Activated T-helper 1 cell treated with anti-CD3 and anti-CD28 coated beads, Interleukin-12 subunit alpha, Interleukin-12 subunit beta, Interleukin-2, Interleukin-4 antibody, amounts not matched to agents 30 ng/mL and 10 ng/mL and 1 ng/mL, durations not matched to agents 14 hours and 24 hours and 36 hours (primary cell): ENCODE results near the gene RFTN2. TPM values are rescaled to one million over a fixed set of nuclear protein-coding genes. Genes with fewer than 3 reads are reported as not detected.
"Not testable (repeated sequence)": the region's sequence is repeated elsewhere in the genome, so short reads cannot be mapped to it uniquely, and the experiment has no call there.

Experiments used
- DNase-seq: peaks from one replicate; pipeline ENCODE4 v3.0.0; 2021; ENCODE audit warnings: low spot score
- H3K27ac Mint-ChIP-seq: one replicate; pipeline ENCODE4 v1.8.0; 2021; ENCODE audit warnings: mild to moderate bottlenecking, mixed read lengths
- H3K27me3 Mint-ChIP-seq: one replicate; pipeline ENCODE4 v1.8.0; 2022; ENCODE audit warnings: mild to moderate bottlenecking, moderate library complexity, mixed read lengths; ENCODE audit not compliant: insufficient read depth
- H3K36me3 Mint-ChIP-seq: one replicate; pipeline ENCODE4 v1.8.0; 2021; ENCODE audit warnings: low read depth, mixed read lengths
- H3K4me1 Mint-ChIP-seq: one replicate; pipeline ENCODE4 v1.8.0; 2021; ENCODE audit warnings: low read depth, mixed read lengths
- H3K4me3 Mint-ChIP-seq: one replicate; pipeline ENCODE4 v1.8.0; 2021; ENCODE audit warnings: mild to moderate bottlenecking, moderate library complexity, mixed read lengths
- H3K9me3 Mint-ChIP-seq: one replicate; pipeline ENCODE4 v1.8.0; 2021; ENCODE audit warnings: mixed read lengths
- intact Hi-C: fragments of 100-400 bp; cut with micrococcal nuclease; formaldehyde crosslinking; loops from one replicate; pipeline ENCODE4 v1.15.1; 2024
- total RNA-seq: library from RNA; stranded (reverse); gene quantifications from 2 replicates; pipeline ENCODE4 v1.2.3, GENCODE V29; 2022

Gene RFTN2
- total RNA-seq, 1 donor from 2014 or later = not detected

DNA sequence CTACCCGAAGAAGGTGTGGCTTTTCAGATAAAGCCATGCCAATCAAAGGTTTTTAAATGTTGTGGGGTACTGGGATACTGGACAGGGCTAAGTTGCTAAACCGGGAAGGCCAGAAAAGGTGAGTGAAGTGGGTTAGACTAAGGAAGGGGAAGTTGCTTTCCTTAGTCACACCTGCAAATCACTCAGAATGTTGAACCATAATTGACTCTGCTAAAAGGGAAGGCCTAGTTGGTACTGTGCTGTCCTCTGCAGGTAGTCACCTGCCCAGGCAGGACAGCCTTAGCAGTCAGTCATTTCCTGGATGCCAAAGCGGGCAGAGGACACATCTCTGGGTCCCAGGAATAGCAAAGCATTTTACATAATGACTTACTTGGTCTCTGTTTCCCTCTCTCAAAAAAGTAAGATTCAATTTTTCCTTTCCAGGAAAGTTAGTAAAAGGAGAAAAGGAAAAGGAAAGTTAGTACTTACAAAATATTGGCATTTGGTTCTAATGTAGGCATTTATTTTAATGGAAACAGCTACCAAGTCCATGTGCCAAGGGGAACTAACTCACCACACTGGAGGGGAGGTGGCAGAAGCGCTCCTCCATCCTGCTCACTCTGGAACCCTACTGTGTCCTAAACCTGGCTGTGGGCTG lies 60.3 kb downstream of the RFTN2 start:
- intact Hi-C loops = no loop called here
- Mint-ChIP-seq H3K4me3 (no peak overlapping the region), H3K27ac (no peak overlapping the region), H3K9me3 (no peaks in the 10 kb centered on the region), H3K4me1 (peaks cover 7% of the 10 kb centered on the region), H3K36me3 (no peaks in the 10 kb centered on the region), H3K27me3 (peaks cover 8% of the 10 kb centered on the region)
- DNase-seq = no peak

DNA sequence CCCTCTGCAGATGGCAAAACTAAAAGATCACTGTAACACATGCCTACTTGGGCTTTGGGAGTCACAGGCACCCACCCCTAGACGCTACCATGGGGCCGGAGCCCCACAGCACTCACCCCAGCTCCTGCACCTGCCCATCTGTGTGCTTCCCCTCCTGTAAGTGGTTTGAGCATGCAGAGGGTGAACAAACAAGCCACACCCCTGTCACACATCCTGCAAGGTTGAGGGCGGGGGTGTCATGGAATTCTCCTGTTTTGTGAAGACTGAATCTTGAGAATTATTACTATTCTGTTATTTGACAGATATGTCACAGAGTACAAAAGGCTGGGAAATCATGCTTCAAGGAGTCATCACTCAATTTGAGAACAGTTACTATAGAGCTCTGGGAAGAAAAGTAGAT lies 60.9 kb downstream of the RFTN2 start:
- Mint-ChIP-seq H3K9me3 (no peaks in the 10 kb centered on the region), H3K27ac (no peak overlapping the region), H3K4me1 (peaks cover 7% of the 10 kb centered on the region), H3K4me3 (no peak overlapping the region), H3K36me3 (no peaks in the 10 kb centered on the region), H3K27me3 (peaks cover 8% of the 10 kb centered on the region)
- intact Hi-C loops = no loop called here
- no peak for DNase-seq

DNA sequence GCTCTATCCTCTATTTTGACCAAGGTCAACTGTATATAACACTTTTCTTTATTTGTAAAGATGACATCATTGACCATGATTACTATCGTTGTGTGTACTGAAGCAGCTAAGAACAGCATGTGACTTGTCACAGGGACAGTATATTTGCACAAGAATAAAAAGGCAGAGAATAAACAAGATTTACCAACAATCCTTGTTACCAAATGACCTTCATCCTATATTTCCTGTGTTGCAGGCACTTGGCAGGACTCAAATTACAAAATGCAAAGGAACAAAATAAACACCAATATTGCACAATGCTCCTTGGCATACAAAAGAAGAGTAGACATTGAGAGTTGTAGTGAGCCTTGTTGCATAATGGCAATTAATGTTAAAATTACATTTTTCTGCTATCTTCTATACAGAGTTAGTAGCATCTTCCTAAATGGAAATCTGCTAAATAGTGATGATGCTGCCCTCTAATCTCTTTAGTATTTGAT lies 61.8 kb downstream of the RFTN2 start:
- Mint-ChIP-seq H3K9me3 (peaks cover 3% of the 10 kb centered on the region), H3K4me1 (peaks cover 7% of the 10 kb centered on the region), H3K27ac (no peak overlapping the region), H3K27me3 (peaks cover 8% of the 10 kb centered on the region), H3K36me3 (no peaks in the 10 kb centered on the region), H3K4me3 (no peak overlapping the region)
- intact Hi-C loops = no loop called here
- DNase-seq = no peak

DNA sequence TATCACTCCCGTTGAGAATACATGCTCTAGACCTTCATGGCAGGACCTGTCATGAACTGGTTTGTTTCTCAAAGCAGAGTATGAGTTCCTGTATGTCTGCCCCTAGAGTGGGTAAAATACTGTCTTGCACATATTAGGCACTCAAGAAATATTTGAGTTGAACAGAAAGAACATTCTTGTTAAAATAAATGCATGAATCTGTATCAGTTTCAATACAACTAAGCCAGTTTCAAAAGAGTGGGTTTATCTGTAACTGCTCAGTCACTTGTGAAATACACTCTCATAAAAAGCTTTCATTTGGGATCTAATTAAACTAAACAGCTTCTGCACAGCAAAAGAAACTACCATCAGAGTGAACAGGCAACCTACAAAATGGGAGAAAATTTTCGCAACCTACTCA lies 69.2 kb downstream of the RFTN2 start:
- Mint-ChIP-seq H3K4me3 (no peak overlapping the region), H3K27ac (no peak overlapping the region), H3K27me3 (peaks cover 6% of the 10 kb centered on the region), H3K4me1 (no peaks in the 10 kb centered on the region), H3K9me3 (peaks cover 3% of the 10 kb centered on the region), H3K36me3 (no peaks in the 10 kb centered on the region)
- intact Hi-C loops = no loop called here
- DNase-seq = no peak

DNA sequence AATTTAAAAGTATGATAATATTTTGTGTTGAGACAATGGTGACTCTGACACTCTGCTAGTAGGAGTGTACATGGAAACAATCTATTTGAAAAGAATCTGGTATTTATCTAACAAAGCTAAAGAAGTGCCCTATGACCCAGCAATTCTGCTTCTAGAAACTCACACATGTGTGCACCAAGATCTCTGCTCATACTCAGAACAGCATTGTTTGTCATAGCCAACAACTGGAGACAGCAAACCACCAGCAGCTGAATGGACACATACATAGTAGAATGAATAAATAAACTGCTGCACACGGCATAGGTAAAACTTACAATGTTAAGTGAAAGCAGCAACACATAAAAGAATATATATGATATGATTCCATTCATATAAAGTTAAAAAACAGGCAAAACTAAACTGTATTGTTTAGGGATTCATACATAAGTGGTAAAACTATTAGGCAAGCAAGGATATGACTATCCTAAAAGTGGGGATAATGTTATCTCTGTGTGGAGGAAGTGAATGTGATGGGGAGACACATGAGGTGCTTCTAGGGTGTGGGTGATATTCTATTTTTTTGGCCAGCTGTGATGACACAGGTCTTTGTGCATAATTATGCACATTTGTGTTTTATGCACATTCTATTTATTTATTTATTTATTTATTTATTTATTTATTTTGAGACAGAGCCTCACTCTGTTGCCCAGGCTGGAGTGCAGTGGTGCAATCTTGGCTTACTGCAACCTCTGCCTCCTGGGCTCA lies 71.1 kb downstream of the RFTN2 start:
- Mint-ChIP-seq H3K4me1 (no peaks in the 10 kb centered on the region), H3K4me3 (no peak overlapping the region), H3K9me3 (peaks cover 3% of the 10 kb centered on the region), H3K36me3 (no peaks in the 10 kb centered on the region), H3K27ac (no peak overlapping the region), H3K27me3 (peaks cover 12% of the 10 kb centered on the region)
- intact Hi-C loops = no loop called here
- DNase-seq = no peak

DNA sequence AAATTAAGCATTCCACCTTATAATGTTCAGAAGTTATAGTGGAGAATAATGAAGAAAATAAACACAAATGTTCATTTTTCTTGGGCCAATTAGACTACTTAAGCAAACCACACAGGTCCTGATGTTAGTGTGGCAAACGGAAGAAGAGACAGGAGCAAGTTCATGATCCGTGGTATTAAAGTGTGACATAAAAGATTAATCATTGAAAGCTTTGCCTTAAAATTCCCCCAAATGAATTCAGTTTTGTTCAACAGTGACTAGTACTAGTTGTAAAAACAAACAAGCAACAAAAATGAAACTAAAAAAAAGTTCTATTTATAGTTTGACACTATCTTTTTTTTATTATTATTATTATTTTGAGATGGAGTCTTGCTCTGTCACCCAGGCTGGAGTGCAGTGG lies 73.7 kb downstream of the RFTN2 start:
- H3K4me3 Mint-ChIP-seq = no peak overlapping the region
- H3K9me3 Mint-ChIP-seq = no peaks in the 10 kb centered on the region
- no peaks in the 10 kb centered on the region for H3K36me3 Mint-ChIP-seq
- no peak for DNase-seq
- no peaks in the 10 kb centered on the region for H3K4me1 Mint-ChIP-seq
- no peak overlapping the region for H3K27ac Mint-ChIP-seq
- H3K27me3 Mint-ChIP-seq = peaks cover 24% of the 10 kb centered on the region
- intact Hi-C loops = no loop called here

DNA sequence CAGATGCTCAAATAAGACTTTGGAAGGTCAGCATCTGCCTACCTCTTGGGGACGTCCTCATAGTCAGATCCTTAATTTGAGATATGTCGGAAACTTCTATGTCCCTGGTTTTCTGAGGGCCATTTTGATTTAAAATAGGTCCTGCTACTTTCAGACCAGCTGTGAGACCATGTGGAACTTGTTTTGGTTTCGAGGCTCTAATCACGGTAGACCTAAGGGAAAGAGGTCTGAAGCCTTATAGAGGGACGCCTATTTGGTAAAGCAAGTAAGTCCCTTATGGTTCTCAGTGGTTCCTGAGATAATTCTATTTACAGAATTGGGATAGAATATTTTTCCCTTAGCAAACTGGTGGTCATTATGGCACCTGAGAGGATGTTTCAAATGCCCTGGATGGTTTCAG lies 75.1 kb downstream of the RFTN2 start:
- H3K27ac Mint-ChIP-seq = no peak overlapping the region
- no peak for DNase-seq
- no peaks in the 10 kb centered on the region for H3K4me1 Mint-ChIP-seq
- H3K4me3 Mint-ChIP-seq = no peak overlapping the region
- intact Hi-C loops = no loop called here
- H3K27me3 Mint-ChIP-seq = peaks cover 25% of the 10 kb centered on the region
- H3K36me3 Mint-ChIP-seq = no peaks in the 10 kb centered on the region
- no peaks in the 10 kb centered on the region for H3K9me3 Mint-ChIP-seq

DNA sequence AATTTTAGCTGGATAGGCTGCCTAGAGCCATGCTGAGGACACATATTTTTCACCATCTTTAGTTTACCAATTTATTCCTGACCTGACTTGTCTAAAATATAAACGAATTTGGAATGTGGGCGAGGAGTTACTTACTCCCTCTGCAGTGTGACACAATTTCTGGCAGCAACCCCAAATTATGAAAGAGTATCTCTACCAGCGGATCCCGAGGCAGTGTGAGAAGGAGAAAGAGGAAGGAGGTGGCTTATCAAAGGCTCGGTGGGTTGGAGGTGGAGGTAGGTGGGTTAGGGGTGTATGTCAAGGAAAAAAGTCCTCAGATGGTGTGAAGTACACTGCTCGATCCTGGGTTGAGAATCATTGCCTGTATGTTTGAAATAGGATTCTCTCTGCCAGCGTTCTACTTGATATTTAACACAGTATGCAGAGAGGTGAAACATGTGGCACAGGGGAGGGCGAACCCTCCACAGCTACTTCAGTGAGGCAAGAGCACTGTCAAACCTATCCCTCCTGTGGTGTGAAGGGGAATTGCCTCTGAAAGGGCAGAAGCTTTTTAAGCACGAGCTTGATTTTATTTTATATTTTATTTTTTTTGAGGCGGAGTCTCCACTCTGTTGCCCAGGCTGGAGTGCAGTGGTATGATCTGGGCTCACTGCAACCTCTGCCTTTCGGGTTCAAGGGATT lies 76.0 kb downstream of the RFTN2 start:
- Mint-ChIP-seq H3K9me3 (no peaks in the 10 kb centered on the region), H3K27ac (no peak overlapping the region), H3K36me3 (no peaks in the 10 kb centered on the region), H3K27me3 (peaks cover 29% of the 10 kb centered on the region), H3K4me1 (no peaks in the 10 kb centered on the region), H3K4me3 (no peak overlapping the region)
- intact Hi-C loops = no loop called here
- DNase-seq = no peak

DNA sequence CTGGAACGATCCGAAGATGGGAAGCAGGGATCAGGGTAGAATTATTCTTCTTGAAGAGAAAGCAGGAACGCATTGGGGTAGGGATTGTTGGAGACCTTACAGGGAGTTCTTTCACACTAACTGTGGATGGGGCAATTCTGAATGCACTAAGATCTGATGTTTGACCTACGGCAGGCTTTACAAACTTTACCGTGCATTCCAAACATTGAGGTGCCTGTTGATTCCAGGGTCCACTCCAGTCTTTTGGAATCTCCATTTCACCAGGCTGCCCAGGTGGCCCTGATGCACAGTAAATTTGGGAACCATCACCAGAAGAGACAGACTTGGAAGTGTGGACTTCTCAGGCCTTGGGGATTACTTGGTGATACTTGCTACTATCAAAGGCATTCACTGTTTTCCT lies 76.9 kb downstream of the RFTN2 start:
- intact Hi-C loops = no loop called here
- no peaks in the 10 kb centered on the region for H3K9me3 Mint-ChIP-seq

DNA sequence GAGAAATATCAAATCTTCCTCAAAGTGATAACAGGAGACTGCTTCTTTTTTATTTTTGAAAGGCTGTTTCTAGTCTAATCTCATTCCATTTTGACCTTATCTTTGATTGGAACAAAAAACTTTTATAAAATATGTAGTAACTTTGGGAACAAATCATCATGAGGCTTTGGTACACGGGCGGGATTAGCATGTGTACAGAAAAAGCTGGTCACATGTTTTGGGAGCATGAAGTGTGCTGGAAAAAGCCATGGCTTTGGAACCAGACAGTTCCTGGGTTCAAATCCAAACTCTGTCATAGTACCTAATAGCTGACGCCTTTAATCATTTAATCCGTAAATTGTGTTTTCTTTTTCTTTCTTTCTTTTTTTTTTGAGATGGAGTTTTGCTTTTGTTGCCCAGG lies 78.2 kb downstream of the RFTN2 start:
- H3K27me3 Mint-ChIP-seq = peaks cover 29% of the 10 kb centered on the region
- intact Hi-C loops = no loop called here
- no peak overlapping the region for H3K27ac Mint-ChIP-seq
- no peak overlapping the region for H3K4me3 Mint-ChIP-seq
- no peaks in the 10 kb centered on the region for H3K4me1 Mint-ChIP-seq
- no peaks in the 10 kb centered on the region for H3K9me3 Mint-ChIP-seq
- no peaks in the 10 kb centered on the region for H3K36me3 Mint-ChIP-seq
- DNase-seq = no peak

More for the DNA sequence above, 76.9 kb downstream of the RFTN2 start:
- no peak for DNase-seq
- Mint-ChIP-seq H3K4me1 (no peaks in the 10 kb centered on the region), H3K27me3 (peaks cover 29% of the 10 kb centered on the region), H3K4me3 (no peak overlapping the region), H3K27ac (no peak overlapping the region), H3K36me3 (no peaks in the 10 kb centered on the region)

DNA sequence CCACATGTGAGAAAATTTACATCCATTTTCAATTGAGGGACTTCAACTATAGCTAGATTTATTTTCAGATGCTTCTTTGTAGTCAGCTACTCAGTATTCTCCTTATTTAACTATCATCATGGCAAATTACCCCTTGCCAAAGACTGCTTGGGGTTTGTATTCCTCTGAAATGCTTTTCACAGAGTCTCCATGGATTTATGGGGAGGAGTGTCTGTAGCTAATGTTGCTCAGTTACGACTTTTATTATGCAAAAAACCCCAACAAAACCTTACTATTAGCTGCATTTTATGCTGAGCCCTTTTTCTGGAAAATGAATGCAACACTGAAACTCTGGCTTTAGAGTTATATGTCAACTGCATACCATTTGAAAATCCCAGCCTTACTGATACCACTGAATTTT lies 78.6 kb downstream of the RFTN2 start:
- H3K4me3 Mint-ChIP-seq = no peak overlapping the region
- H3K27me3 Mint-ChIP-seq = peaks cover 29% of the 10 kb centered on the region
- DNase-seq = no peak
- H3K36me3 Mint-ChIP-seq = no peaks in the 10 kb centered on the region
- no peaks in the 10 kb centered on the region for H3K4me1 Mint-ChIP-seq
- H3K27ac Mint-ChIP-seq = no peak overlapping the region
- intact Hi-C loops = no loop called here
- H3K9me3 Mint-ChIP-seq = no peaks in the 10 kb centered on the region

DNA sequence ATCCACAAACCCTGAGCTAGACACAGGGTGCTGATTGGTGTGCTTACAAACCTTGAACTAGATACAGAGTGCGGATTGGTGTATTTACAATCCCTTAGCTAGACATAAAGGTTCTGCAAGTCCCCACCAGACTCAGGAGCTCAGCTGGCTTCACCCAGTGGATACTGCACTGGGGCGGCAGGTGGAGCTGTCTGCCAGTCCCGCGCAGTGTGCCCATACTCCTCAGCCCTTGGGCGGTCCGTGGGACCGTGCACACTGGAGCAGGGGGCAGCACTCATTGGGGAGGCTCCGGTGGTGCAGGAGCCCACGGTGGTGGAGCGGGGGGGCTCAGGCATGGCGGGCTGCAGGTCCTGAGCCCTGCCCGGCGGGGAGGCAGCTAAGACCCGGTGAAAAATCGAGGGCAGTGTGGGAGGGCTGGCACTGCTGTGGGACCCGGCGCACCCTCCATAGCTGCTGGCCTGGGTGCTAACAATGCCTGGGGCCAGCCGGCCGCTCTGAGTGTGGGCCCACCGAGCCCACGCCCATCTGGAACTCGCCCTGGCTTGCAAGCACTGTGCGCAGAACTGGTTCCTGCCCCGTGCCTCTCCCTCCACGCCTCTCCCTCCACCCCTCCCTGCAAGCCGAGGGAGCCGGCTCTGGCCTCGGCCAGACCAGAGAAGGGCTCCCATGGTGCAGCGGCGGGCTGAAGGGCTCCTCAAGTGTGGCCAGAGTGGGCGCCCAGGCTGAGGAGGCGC lies 83.9 kb downstream of the RFTN2 start:
- no peak for DNase-seq
- Mint-ChIP-seq H3K27me3 (peaks cover 10% of the 10 kb centered on the region), H3K9me3 (no peaks in the 10 kb centered on the region), H3K4me1 (no peaks in the 10 kb centered on the region), H3K36me3 (no peaks in the 10 kb centered on the region), H3K4me3 (no peak overlapping the region), H3K27ac (no peak overlapping the region)
- intact Hi-C loops = no loop called here

DNA sequence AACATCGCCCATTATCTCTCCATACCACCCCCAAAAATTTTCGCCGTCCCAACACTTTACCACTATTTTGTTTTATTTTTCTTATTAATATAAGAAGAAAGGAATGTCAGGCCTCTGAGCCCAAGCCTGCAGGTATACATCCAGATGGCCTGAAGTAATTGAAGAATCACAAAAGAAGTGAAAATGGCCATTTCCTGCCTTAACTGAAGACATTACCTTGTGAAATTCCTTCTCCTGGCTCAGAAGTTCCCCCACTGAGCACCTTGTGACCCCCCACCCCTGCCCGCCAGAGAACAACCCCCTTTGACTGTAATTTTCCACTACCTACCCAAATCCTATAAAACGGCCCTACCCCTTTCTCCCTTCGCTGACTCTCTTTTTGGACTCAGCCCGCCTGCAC lies 88.1 kb downstream of the RFTN2 start:
- H3K4me3 Mint-ChIP-seq, H3K36me3 Mint-ChIP-seq, intact Hi-C loops, H3K4me1 Mint-ChIP-seq, H3K27me3 Mint-ChIP-seq, H3K9me3 Mint-ChIP-seq, DNase-seq, H3K27ac Mint-ChIP-seq: not testable (repeated sequence)
